CD4-positive, alpha-beta T cell treated with Interleukin-4 for 1 hour (primary cell): ENCODE results near the gene SERTAD2.

ENCODE experiments used
- DNase-seq, 2 donors: peaks; one replicate each; pipeline ENCODE4 v3.0.0-alpha.2; 2020 to 2022

Gene SERTAD2

GRCh38 chr2:64653109-64654062, at the start of gene SERTAD2:
Gene SERTAD2 (minus strand): TSS chr2:64653913. CDS start chr2:64636871, 17,042 bp downstream.
- DNase-seq: peak; percentile 90 to 91

- DNase-seq: no peak
These were observed 46.6 kb upstream of the SERTAD2 start for GRCh38 chr2:64700133-64700809.

GRCh38 chr2:64699712-64700111, 46.0 kb upstream of the SERTAD2 start:
- DNase-seq: peak; percentile 49 to 52

GRCh38 chr2:64698668-64699444, 45.1 kb upstream of the SERTAD2 start:
- DNase-seq: peak in 1 of 2 donors; percentile 19

- DNase-seq: no peak
These were observed 44.5 kb upstream of the SERTAD2 start for GRCh38 chr2:64698177-64698643.

GRCh38 chr2:64697297-64698176, 43.8 kb upstream of the SERTAD2 start:
- DNase-seq: no peak

GRCh38 chr2:64696636-64697035, 42.9 kb upstream of the SERTAD2 start:
- DNase-seq: no peak

- DNase-seq: no peak
These were observed 42.1 kb upstream of the SERTAD2 start for GRCh38 chr2:64695721-64696261.

- no peak for DNase-seq
These were observed 38.7 kb upstream of the SERTAD2 start for GRCh38 chr2:64692401-64692800.

GRCh38 chr2:64688909-64689308, 35.2 kb upstream of the SERTAD2 start:
- no peak for DNase-seq

GRCh38 chr2:64686283-64686956, 32.7 kb upstream of the SERTAD2 start:
- DNase-seq: no peak

GRCh38 chr2:64685430-64685829, 31.7 kb upstream of the SERTAD2 start:
- no peak for DNase-seq

GRCh38 chr2:64683771-64684510, 30.2 kb upstream of the SERTAD2 start:
- no peak for DNase-seq

GRCh38 chr2:64681479-64681967, 27.8 kb upstream of the SERTAD2 start:
- no peak for DNase-seq

GRCh38 chr2:64679673-64680425, 26.1 kb upstream of the SERTAD2 start:
- DNase-seq: no peak

GRCh38 chr2:64678771-64679590, 25.3 kb upstream of the SERTAD2 start:
- no peak for DNase-seq

GRCh38 chr2:64677530-64677929, 23.8 kb upstream of the SERTAD2 start:
- DNase-seq: no peak

GRCh38 chr2:64675860-64676259, 22.1 kb upstream of the SERTAD2 start:
- DNase-seq: no peak
